ENCODE results near the gene KREMEN1.

- TF ChIP-seq CTCF (IDR thresholded peaks at IDR 0.05) (no peak), EZH2 (IDR thresholded peaks at IDR 0.05) (no peak)
Measured at GRCh38 chr22:29049655-29050263, 23.1 kb upstream of the KREMEN1 start.

Data from neural progenitor cell (in vitro differentiated cells).